Hematopoietic multipotent progenitor cell treated with erythropoietin and hydrocortisone succinate and interleukin-3 and kit ligand, for 6 days (in vitro differentiated cells): ENCODE measurements around the gene GUSB.
"Not testable (repeated sequence)": the region's sequence is repeated elsewhere in the genome, so short reads cannot be mapped to it uniquely, and the experiment has no call there.

ENCODE experiments used
- DNase-seq: peaks from one replicate; pipeline ENCODE4 v3.0.0-alpha.2; 2015

Gene GUSB

GRCh38 chr7:65981965-65982792, at the start of gene GUSB:
Gene GUSB, minus strand, starts transcription at chr7:65982213. Its CDS starts 30 bp downstream, at chr7:65982183.
- DNase-seq = peak; percentile 97

GRCh38 chr7:66028342-66028741, 46.3 kb upstream of the GUSB start:
- not testable (repeated sequence) for DNase-seq

- peak; percentile 36 for DNase-seq
These were observed 34.1 kb upstream of the GUSB start for GRCh38 chr7:66016131-66016461.

- no peak for DNase-seq
These were observed 33.6 kb upstream of the GUSB start for GRCh38 chr7:66015440-66016130.

GRCh38 chr7:66013938-66014337, 31.9 kb upstream of the GUSB start:
- peak; percentile 74 for DNase-seq

- DNase-seq = no peak
These were observed 25.2 kb upstream of the GUSB start for GRCh38 chr7:66007232-66007631.

- DNase-seq = not testable (repeated sequence)
These were observed 23.2 kb upstream of the GUSB start for GRCh38 chr7:66005115-66005671.

- not testable (repeated sequence) for DNase-seq
These were observed 18.9 kb upstream of the GUSB start for GRCh38 chr7:66000823-66001417.

- not testable (repeated sequence) for DNase-seq
These were observed 13.0 kb upstream of the GUSB start for GRCh38 chr7:65994984-65995383.

GRCh38 chr7:65992526-65992925, 10.5 kb upstream of the GUSB start:
- no peak for DNase-seq

- DNase-seq = not testable (repeated sequence)
These were observed 9.8 kb upstream of the GUSB start for GRCh38 chr7:65991829-65992228.

GRCh38 chr7:65989694-65990080, 7.7 kb upstream of the GUSB start:
- DNase-seq = no peak

- not testable (repeated sequence) for DNase-seq
These were observed 6.5 kb upstream of the GUSB start for GRCh38 chr7:65988503-65988902.

GRCh38 chr7:65988084-65988483, 6.1 kb upstream of the GUSB start:
- DNase-seq = peak; percentile 59

- no peak for DNase-seq
These were observed 2.1 kb upstream of the GUSB start for GRCh38 chr7:65983965-65984658.

GRCh38 chr7:65980478-65981250, 1.3 kb downstream of the GUSB start:
- DNase-seq = peak; percentile 85

- DNase-seq = no peak
These were observed 2.2 kb downstream of the GUSB start for GRCh38 chr7:65979583-65980477.

- DNase-seq = no peak
These were observed 3.0 kb downstream of the GUSB start for GRCh38 chr7:65978891-65979582.

- no peak for DNase-seq
These were observed 5.3 kb downstream of the GUSB start for GRCh38 chr7:65976659-65977196.

GRCh38 chr7:65975814-65976445, 6.1 kb downstream of the GUSB start:
- DNase-seq = no peak
